PC-3 (cell line): ENCODE results near the gene CACNA1D. TPM values are rescaled to one million over a fixed set of nuclear protein-coding genes. Genes with fewer than 3 reads are reported as not detected.

ENCODE experiments used
- ATAC-seq: fragments of 200-7000 bp; cut with Tn5 transposase; 2 replicates; pipeline ENCODE4 v1.9.1; 2020; ENCODE audit warnings: mild to moderate bottlenecking, moderate library complexity
- BruUV-seq: library from RNA; stranded (reverse); fragments of 400-500 nt; replicated peaks from 2 replicates; lab custom pipeline; 2021; lab: Mats Ljungman, UMichigan
- CTCF ChIA-PET: fragments of 300-600 bp; sonication (Branson Sonifier 250); formaldehyde crosslinking; loops from one replicate; lab custom pipeline; 2022; ENCODE audit warnings: antibody characterized with exemption; lab: Charles Lee
- POLR2A ChIA-PET: fragments of 300-600 bp; sonication (Branson Sonifier 250); formaldehyde crosslinking; loops from one replicate; lab custom pipeline; 2022; ENCODE audit warnings: antibody characterized with exemption; ENCODE audit not compliant: unreplicated experiment; lab: Charles Lee
- DNase-seq: peaks from one replicate; pipeline ENCODE4 v3.0.0-alpha.2; 2015
- H2AFZ ChIP-seq: fragments of 300-600 bp; sonication (generic); 2 replicates; pipeline ENCODE4 v1.6.0; 2016; ENCODE audit warnings: antibody characterized with exemption, low read length
- H3F3A ChIP-seq: fragments of 300-600 bp; sonication (generic); one replicate; pipeline ENCODE4 v1.6.0; 2017; ENCODE audit warnings: antibody characterized with exemption, low read length, control low read depth, mild to moderate bottlenecking; ENCODE audit not compliant: unreplicated experiment
- H3K27ac ChIP-seq: fragments of 300-600 bp; sonication (generic); 2 replicates; pipeline ENCODE4 v1.5.1; 2016; ENCODE audit warnings: mild to moderate bottlenecking, low read length
- H3K27me3 ChIP-seq: fragments of 300-600 bp; sonication (generic); 2 replicates; pipeline ENCODE4 v1.6.1; 2016; ENCODE audit warnings: low read length, mixed read lengths
- H3K36me3 ChIP-seq: fragments of 300-600 bp; sonication (generic); 2 replicates; pipeline ENCODE4 v1.6.1; 2016; ENCODE audit warnings: low read depth, mixed run types, low read length, mixed read lengths
- H3K4me1 ChIP-seq: fragments of 300-600 bp; sonication (generic); 2 replicates; pipeline ENCODE4 v1.5.1; 2016; ENCODE audit warnings: low read length; ENCODE audit not compliant: insufficient read depth
- H3K4me2 ChIP-seq: fragments of 300-600 bp; sonication (generic); 2 replicates; pipeline ENCODE4 v1.6.0; 2016; ENCODE audit warnings: low read length
- H3K4me3 ChIP-seq: fragments of 300-600 bp; sonication (generic); 2 replicates; pipeline ENCODE4 v1.5.1; 2016; ENCODE audit warnings: mild to moderate bottlenecking, low read length, mixed read lengths
- H3K79me2 ChIP-seq: fragments of 300-600 bp; sonication (generic); 2 replicates; pipeline ENCODE4 v1.6.1; 2017; ENCODE audit warnings: low read length, mixed read lengths
- H3K9ac ChIP-seq: fragments of 300-600 bp; sonication (generic); 2 replicates; pipeline ENCODE4 v1.6.0; 2016; ENCODE audit warnings: mild to moderate bottlenecking, low read length
- H3K9me2 ChIP-seq: fragments of 300-600 bp; sonication (generic); replicated peaks from 2 replicates; pipeline ENCODE4 v1.6.1; 2016; ENCODE audit warnings: mixed run types, low read length, mixed read lengths
- H3K9me3 ChIP-seq: fragments of 300-600 bp; sonication (generic); 2 replicates; pipeline ENCODE4 v1.6.1; 2016; ENCODE audit warnings: low read length, mixed read lengths
- H4K20me1 ChIP-seq: fragments of 300-600 bp; sonication (generic); 2 replicates; pipeline ENCODE4 v1.6.1; 2016; ENCODE audit warnings: low read length, mixed read lengths
- EZH2 ChIP-seq: fragments of 300-600 bp; sonication (generic); IDR thresholded peaks from one replicate; pipeline ENCODE4 v1.6.1; 2017; ENCODE audit warnings: antibody characterized with exemption, mild to moderate bottlenecking, low read length; ENCODE audit not compliant: unreplicated experiment
- EZH2phosphoT487 ChIP-seq: fragments of 300-600 bp; sonication (generic); IDR thresholded peaks from 2 replicates; pipeline ENCODE4 v1.6.1; 2018; ENCODE audit warnings: mild to moderate bottlenecking, antibody characterized with exemption, low read length, borderline replicate concordance
- intact Hi-C: fragments of 100-400 bp; cut with micrococcal nuclease; formaldehyde crosslinking; loops from 2 replicates; pipeline ENCODE4 v1.9.0; 2023
- total RNA-seq: library from RNA; depleted of rRNA; stranded (reverse); fragments of >200 nt; gene quantifications from 2 replicates; pipeline ENCODE4 v1.2.3, GENCODE V29; 2014
- TF ChIP-seq, protein P1 (sequence below): fragments of 300-600 bp; sonication (generic); conservative IDR thresholded peaks from 2 replicates; pipeline ENCODE4 v1.5.1; 2017; ENCODE audit warnings: antibody characterized with exemption, low read depth, mild to moderate bottlenecking, low read length

Gene CACNA1D
- total RNA-seq, 1 experiment from 2014 or later, result not detected

DNA sequence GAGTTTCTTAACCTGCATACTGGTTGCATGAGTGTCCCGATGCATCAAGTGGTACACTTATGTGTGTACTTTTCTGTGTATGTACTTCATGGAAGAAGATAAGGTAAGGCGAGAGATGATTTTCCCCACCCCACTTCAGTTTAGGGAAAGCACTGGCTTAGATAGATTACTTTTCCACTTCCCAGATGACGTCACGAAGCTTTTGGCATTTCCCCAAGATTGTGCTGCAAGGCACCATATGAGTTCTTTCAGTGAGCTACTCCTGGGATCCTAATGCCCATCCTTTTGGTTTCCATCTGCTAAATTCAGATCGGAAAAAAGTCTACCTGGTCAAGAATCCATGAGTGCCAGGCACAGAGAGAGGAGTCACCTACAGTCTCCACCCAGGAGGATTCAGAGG lies 356.5 kb downstream of the CACNA1D start:
- Histone ChIP-seq H3K4me3 (no peak overlapping the region), H3F3A (no peaks in the 10 kb centered on the region), H3K4me1 (no peaks in the 10 kb centered on the region), H3K79me2 (no peaks in the 10 kb centered on the region), H3K36me3 (no peaks in the 10 kb centered on the region), H4K20me1 (no peaks in the 10 kb centered on the region), H3K27ac (no peak overlapping the region), H3K9ac (no peak overlapping the region), H3K27me3 (peaks cover 12% of the 10 kb centered on the region), H3K4me2 (no peak overlapping the region), H2AFZ (no peak overlapping the region), H3K9me2 (no peaks in the 10 kb centered on the region), H3K9me3 (no peaks in the 10 kb centered on the region)
- TF ChIP-seq EZH2phosphoT487 (no peak), EZH2 (no peak)
- TF ChIP-seq, protein P1, sequence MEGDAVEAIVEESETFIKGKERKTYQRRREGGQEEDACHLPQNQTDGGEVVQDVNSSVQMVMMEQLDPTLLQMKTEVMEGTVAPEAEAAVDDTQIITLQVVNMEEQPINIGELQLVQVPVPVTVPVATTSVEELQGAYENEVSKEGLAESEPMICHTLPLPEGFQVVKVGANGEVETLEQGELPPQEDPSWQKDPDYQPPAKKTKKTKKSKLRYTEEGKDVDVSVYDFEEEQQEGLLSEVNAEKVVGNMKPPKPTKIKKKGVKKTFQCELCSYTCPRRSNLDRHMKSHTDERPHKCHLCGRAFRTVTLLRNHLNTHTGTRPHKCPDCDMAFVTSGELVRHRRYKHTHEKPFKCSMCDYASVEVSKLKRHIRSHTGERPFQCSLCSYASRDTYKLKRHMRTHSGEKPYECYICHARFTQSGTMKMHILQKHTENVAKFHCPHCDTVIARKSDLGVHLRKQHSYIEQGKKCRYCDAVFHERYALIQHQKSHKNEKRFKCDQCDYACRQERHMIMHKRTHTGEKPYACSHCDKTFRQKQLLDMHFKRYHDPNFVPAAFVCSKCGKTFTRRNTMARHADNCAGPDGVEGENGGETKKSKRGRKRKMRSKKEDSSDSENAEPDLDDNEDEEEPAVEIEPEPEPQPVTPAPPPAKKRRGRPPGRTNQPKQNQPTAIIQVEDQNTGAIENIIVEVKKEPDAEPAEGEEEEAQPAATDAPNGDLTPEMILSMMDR, result no peak
- ATAC-seq (no peak), DNase-seq (no peak)
- intact Hi-C loops, result no loop called here
- CTCF ChIA-PET, result no interaction called here
- POLR2A ChIA-PET, result no interaction called here
- BruUV-seq, result no TSS peak

DNA sequence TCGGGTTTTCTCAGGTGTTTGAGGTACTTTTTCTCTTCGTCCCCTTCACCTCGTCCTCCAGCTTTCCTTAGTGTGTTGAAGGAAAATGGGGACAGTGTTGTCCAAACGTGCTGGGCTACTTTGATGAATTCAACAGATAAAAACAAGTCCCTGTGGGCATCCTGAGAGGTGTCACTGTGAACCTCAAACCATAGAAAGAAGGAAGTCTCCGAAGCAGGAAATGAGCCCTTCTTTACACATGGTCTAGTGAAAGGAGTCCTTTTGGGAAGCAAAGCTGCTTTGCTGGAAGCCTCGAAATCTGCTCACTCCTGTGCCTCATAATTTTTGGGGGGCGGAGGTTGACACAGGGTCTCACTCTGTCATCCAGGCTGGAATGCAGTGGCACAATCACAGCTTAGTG lies 362.6 kb downstream of the CACNA1D start:
- H4K20me1 ChIP-seq, result no peaks in the 10 kb centered on the region
- ChIA-PET CTCF (no interaction called here), POLR2A (no interaction called here)
- H2AFZ ChIP-seq, result no peak overlapping the region
- no peaks in the 10 kb centered on the region for H3K27me3 ChIP-seq
- no peaks in the 10 kb centered on the region for H3K9me2 ChIP-seq
- ATAC-seq, result no peak
- H3K9ac ChIP-seq, result no peak overlapping the region
- BruUV-seq, result no TSS peak
- intact Hi-C loops, result no loop called here
- no peaks in the 10 kb centered on the region for H3K4me1 ChIP-seq
- H3K9me3 ChIP-seq, result no peaks in the 10 kb centered on the region
- H3K4me2 ChIP-seq, result no peak overlapping the region
- 0 out of 2 replicates have a peak, but pooled peaks cover 3% of the 10 kb centered on the region for H3K36me3 ChIP-seq
- TF ChIP-seq, protein P1, result no peak
- no peak for TF ChIP-seq EZH2phosphoT487
- no peak for TF ChIP-seq EZH2
- no peak overlapping the region for H3K4me3 ChIP-seq
- H3K79me2 ChIP-seq, result no peaks in the 10 kb centered on the region
- no peaks in the 10 kb centered on the region for H3F3A ChIP-seq
- H3K27ac ChIP-seq, result no peak overlapping the region
- DNase-seq, result no peak

DNA sequence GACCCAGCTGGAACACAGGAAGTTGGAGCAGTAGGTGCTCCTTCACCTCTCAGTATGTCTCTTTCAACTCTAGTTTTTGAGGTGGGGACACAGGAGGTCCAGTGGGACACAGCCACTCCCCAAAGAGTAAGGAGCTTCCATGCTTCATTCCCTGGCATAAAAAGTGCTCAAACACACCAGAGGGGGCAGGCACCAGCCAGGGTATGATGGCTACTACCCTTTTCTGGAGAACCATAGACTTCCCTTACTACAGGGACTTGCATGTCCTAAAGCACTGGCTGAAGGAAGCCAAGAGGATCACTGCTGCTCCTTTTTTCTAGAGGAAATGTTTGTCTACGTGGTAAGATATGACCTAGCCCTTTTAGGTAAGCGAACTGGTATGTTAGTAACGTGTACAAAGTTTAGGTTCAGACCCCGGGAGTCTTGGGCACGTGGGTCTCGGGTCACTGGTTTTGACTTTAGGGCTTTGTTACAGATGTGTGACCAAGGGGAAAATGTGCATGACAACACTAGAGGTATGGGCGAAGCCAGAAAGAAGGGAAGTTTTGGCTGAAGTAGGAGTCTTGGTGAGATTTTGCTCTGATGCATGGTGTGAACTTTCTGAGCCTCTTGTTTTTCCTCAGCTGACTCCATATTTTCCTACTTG lies 363.8 kb downstream of the CACNA1D start:
- H3K4me3 ChIP-seq, result no peak overlapping the region
- DNase-seq, result no peak
- no peaks in the 10 kb centered on the region for H3F3A ChIP-seq
- no peak for ATAC-seq
- TF ChIP-seq, protein P1, result no peak
- no peak for TF ChIP-seq EZH2
- no peak for TF ChIP-seq EZH2phosphoT487
- 0 out of 2 replicates have a peak, but pooled peaks cover 3% of the 10 kb centered on the region for H3K36me3 ChIP-seq
- intact Hi-C loops, result no loop called here
- H3K9me3 ChIP-seq, result no peaks in the 10 kb centered on the region
- no peak overlapping the region for H3K27ac ChIP-seq
- no peaks in the 10 kb centered on the region for H3K27me3 ChIP-seq
- H3K4me1 ChIP-seq, result no peaks in the 10 kb centered on the region
- ChIA-PET POLR2A (interaction anchor here (0.7 kb wide), 1 partner anchor 1088 kb away, joined by 3 read pairs; no protein-coding TSS in a partner anchor), CTCF (no interaction called here)
- H2AFZ ChIP-seq, result no peak overlapping the region
- no peaks in the 10 kb centered on the region for H3K79me2 ChIP-seq
- no TSS peak for BruUV-seq
- H3K9ac ChIP-seq, result no peak overlapping the region
- no peaks in the 10 kb centered on the region for H4K20me1 ChIP-seq
- H3K4me2 ChIP-seq, result no peak overlapping the region
- H3K9me2 ChIP-seq, result no peaks in the 10 kb centered on the region
